BE2C (cell line): ENCODE measurements around the gene IQCF2.
"Not testable (repeated sequence)": the region's sequence is repeated elsewhere in the genome, so short reads cannot be mapped to it uniquely, and the experiment has no call there.

Experiments used
- DNase-seq: peaks from one replicate; pipeline ENCODE4 v3.0.0-alpha.2; 2020
- H3K27me3 ChIP-seq: fragments of 250-450 bp; sonication (Bioruptor Pico); 2 replicates; pipeline ENCODE4 v1.5.1; 2020; ENCODE audit warnings: mild to moderate bottlenecking
- H3K36me3 ChIP-seq: fragments of 250-450 bp; sonication (Bioruptor Pico); 2 replicates; pipeline ENCODE4 v1.5.1; 2020; ENCODE audit warnings: mild to moderate bottlenecking
- H3K4me1 ChIP-seq: fragments of 250-450 bp; sonication (Bioruptor Pico); 2 replicates; pipeline ENCODE4 v1.5.1; 2020
- H3K4me3 ChIP-seq: 2 replicates; pipeline ENCODE4 v1.5.1; 2011; ENCODE audit warnings: low read depth, low read length
- H3K9me3 ChIP-seq: fragments of 250-450 bp; sonication (Bioruptor Pico); 2 replicates; pipeline ENCODE4 v1.5.1; 2020
- TF ChIP-seq, protein P1 (sequence below): IDR thresholded peaks from 2 replicates; pipeline ENCODE4 v1.5.1; 2012; ENCODE audit warnings: mild to moderate bottlenecking, low read depth, low read length

Gene IQCF2

DNA sequence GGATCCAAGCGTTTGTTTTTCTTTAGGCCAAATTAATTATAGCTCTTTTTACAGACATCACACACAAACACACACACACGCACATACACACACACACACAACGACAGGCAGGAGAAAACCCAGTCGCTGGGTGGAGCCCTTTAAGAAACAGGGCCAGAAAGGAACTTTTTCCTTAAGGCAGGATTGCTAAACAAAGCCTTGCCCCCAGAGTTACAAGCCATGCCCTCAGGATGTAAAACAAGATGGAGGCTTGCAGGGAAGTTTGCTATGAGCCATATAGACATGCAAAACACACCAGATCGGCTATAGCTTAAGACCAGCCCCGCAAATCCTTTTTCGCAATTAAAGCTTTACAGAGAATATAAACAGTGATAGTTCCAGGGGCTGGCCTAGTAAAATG, 16.3 kb upstream of the IQCF2 start:
- Histone ChIP-seq H3K9me3 (no peaks in the 10 kb centered on the region), H3K27me3 (no peaks in the 10 kb centered on the region), H3K4me1 (no peaks in the 10 kb centered on the region), H3K4me3 (no peak overlapping the region), H3K36me3 (no peaks in the 10 kb centered on the region)
- no peak for DNase-seq
- TF ChIP-seq, protein P1, sequence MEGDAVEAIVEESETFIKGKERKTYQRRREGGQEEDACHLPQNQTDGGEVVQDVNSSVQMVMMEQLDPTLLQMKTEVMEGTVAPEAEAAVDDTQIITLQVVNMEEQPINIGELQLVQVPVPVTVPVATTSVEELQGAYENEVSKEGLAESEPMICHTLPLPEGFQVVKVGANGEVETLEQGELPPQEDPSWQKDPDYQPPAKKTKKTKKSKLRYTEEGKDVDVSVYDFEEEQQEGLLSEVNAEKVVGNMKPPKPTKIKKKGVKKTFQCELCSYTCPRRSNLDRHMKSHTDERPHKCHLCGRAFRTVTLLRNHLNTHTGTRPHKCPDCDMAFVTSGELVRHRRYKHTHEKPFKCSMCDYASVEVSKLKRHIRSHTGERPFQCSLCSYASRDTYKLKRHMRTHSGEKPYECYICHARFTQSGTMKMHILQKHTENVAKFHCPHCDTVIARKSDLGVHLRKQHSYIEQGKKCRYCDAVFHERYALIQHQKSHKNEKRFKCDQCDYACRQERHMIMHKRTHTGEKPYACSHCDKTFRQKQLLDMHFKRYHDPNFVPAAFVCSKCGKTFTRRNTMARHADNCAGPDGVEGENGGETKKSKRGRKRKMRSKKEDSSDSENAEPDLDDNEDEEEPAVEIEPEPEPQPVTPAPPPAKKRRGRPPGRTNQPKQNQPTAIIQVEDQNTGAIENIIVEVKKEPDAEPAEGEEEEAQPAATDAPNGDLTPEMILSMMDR, result no peak

DNA sequence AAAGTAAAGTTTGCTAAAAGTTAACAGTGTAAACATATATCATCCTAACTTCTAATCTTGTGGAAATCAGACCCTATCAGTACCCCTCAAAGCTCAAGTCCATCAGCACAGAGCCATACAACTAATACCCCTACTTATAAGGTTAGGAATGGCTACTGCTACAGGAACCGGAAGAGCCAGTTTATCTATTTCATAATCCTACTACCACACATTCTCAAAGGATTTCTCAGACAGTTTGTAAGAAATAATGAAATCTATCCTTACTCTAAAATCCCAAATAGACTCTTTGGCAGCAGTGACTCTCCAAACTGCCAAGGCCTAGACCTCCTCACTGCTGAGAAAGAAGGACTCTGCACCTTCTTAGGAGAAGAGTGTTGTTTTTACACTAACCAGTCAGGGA, 6.0 kb upstream of the IQCF2 start:
- not testable (repeated sequence) for H3K27me3 ChIP-seq, H3K9me3 ChIP-seq, DNase-seq, H3K4me1 ChIP-seq, H3K36me3 ChIP-seq, H3K4me3 ChIP-seq

DNA sequence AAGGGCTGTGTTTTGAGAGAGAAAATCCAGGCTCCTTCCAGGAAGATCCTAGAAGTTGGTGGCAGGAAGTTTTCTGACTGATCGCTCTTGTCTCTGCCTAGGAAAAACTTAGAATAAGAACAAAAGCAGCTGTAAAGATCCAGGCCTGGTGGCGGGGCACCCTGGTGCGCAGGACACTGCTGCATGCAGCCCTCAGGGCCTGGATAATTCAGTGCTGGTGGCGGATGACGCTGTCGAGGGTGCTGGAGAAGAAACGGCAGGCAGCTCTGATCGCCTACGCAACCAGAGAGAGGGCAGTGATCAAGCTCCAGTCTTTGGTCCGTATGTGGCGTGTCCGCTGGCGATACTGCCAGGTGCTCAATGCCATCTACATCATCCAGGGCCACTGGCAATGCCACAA, 1.5 kb downstream of the IQCF2 start:
- H3K4me1 ChIP-seq, result no peaks in the 10 kb centered on the region
- no peaks in the 10 kb centered on the region for H3K9me3 ChIP-seq
- H3K27me3 ChIP-seq, result no peaks in the 10 kb centered on the region; the same call in 1 of the 2 replicates
- DNase-seq, result peak; percentile 4
- no peaks in the 10 kb centered on the region for H3K36me3 ChIP-seq
- H3K4me3 ChIP-seq, result no peak overlapping the region
- TF ChIP-seq, protein P1, result no peak

DNA sequence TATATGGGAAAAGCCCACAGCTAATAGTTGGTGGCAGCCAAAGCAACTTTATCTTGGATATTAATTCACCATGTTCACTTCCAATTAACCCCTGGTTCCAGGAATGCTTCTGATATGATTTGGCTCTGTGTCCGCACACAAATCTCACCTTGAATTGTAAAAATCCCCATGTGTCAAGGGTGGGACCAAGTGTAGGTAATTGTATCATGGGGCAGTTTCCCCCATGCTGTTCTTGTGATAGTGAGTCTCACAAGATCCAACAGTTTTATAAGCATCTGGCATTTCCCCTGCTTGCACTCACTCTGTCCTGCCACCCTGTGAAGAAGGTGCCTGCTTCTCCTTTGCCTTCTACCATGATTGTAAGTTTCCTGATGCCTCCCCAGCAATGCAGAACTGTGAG, 7.5 kb downstream of the IQCF2 start:
- not testable (repeated sequence) for H3K27me3 ChIP-seq, H3K36me3 ChIP-seq, H3K9me3 ChIP-seq, H3K4me3 ChIP-seq, DNase-seq, H3K4me1 ChIP-seq

DNA sequence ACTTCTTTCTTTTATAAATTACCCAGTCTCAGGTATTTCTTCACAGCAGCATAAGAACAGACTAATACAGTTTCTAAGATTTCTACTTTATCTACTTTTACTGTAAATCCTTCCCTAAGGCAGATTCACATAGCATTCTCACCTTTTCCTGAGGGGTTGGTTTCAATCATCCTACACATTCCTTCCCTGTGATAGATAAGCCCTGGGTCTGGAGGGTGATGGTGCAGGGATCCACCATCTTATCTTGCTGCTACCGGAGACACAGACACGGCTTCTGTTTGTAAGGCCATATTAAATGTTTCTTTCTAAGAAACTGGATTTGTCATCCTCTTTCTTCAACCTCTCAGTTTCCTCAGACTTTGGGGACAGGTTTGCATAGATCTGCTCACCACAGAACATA, 7.9 kb downstream of the IQCF2 start:
- TF ChIP-seq, protein P1, result no peak
- no peaks in the 10 kb centered on the region for H3K9me3 ChIP-seq
- H3K4me3 ChIP-seq, result no peak overlapping the region
- no peak for DNase-seq
- no peaks in the 10 kb centered on the region; the same call in 1 of the 2 replicates for H3K27me3 ChIP-seq
- no peaks in the 10 kb centered on the region for H3K36me3 ChIP-seq
- no peaks in the 10 kb centered on the region for H3K4me1 ChIP-seq

DNA sequence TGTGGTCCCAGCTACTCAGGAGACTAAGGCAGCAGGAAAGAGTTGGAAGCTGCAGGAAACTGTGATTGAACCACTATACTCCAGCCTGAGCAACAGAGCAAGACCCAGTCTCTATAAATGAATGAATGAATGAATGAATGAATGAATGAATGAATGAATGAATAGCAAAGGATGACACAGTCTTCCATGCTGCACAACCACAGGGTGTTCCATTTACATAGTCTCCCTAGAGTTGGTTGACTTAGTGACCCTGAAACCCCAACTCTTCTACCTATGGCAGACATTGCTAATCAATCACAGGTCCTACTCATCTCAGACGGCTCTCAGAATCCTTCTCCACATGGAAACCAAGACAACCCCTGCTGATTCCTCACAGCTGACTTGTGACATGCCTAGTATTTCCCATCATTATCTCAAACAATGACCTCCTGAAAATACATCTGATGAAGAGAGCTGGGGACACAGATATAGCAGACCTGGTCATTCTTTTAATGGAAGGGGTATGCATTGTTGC, 11.9 kb downstream of the IQCF2 start:
- Histone ChIP-seq H3K27me3 (no peaks in the 10 kb centered on the region), H3K4me1 (no peaks in the 10 kb centered on the region), H3K4me3 (no peak overlapping the region), H3K36me3 (no peaks in the 10 kb centered on the region), H3K9me3 (no peaks in the 10 kb centered on the region)
- DNase-seq, result no peak
- TF ChIP-seq, protein P1, result no peak

DNA sequence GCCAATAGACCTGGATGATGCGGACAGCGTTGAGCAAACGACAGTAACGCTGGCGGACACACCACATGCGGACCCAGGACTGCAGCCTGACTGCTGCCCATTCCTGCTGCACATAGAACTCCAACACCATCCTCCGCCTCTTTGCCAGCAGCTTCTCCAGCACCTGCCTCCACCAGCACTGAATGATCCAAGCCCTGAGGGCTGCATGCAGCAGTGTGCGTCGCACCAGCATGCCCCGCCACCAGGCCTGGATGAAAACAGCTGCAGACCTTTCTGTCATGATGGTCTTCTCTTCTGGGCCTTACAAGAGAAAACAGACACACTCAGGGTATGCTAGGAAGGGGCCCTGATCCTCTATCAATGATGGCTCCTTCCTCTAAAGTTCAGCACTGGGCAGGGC, 12.5 kb downstream of the IQCF2 start:
- no peaks in the 10 kb centered on the region for H3K36me3 ChIP-seq
- TF ChIP-seq, protein P1, result no peak
- no peaks in the 10 kb centered on the region for H3K27me3 ChIP-seq
- no peaks in the 10 kb centered on the region for H3K9me3 ChIP-seq
- H3K4me3 ChIP-seq, result no peak overlapping the region
- no peaks in the 10 kb centered on the region for H3K4me1 ChIP-seq
- DNase-seq, result peak; percentile 11
